GM06990 (cell line): ENCODE results near the gene R3HDM4.

Experiments
- DNase-seq: peaks from one replicate; pipeline ENCODE4 v3.0.0-alpha.2; 2011; ENCODE audit not compliant: insufficient read length; ENCODE audit errors: extremely low read depth
- H3K27me3 ChIP-seq: replicated peaks from 2 replicates; pipeline ENCODE4 v1.6.0; 2011; ENCODE audit warnings: low read length; ENCODE audit not compliant: control insufficient read depth, insufficient read depth
- H3K36me3 ChIP-seq: 2 replicates; pipeline ENCODE4 v1.5.1; 2011; ENCODE audit warnings: low read length; ENCODE audit not compliant: control insufficient read depth, insufficient read depth
- H3K4me3 ChIP-seq: replicated peaks from 2 replicates; pipeline ENCODE4 v1.5.1; 2011; ENCODE audit warnings: low read depth, mild to moderate bottlenecking, control low read depth, low read length
- TF ChIP-seq, protein P1 (sequence below): IDR thresholded peaks from 2 replicates; pipeline ENCODE4 v1.5.1; 2011; ENCODE audit warnings: low read length, control low read depth, mild to moderate bottlenecking, inconsistent platforms; ENCODE audit not compliant: insufficient read depth, poor library complexity, severe bottlenecking

The R3HDM4 gene

DNA sequence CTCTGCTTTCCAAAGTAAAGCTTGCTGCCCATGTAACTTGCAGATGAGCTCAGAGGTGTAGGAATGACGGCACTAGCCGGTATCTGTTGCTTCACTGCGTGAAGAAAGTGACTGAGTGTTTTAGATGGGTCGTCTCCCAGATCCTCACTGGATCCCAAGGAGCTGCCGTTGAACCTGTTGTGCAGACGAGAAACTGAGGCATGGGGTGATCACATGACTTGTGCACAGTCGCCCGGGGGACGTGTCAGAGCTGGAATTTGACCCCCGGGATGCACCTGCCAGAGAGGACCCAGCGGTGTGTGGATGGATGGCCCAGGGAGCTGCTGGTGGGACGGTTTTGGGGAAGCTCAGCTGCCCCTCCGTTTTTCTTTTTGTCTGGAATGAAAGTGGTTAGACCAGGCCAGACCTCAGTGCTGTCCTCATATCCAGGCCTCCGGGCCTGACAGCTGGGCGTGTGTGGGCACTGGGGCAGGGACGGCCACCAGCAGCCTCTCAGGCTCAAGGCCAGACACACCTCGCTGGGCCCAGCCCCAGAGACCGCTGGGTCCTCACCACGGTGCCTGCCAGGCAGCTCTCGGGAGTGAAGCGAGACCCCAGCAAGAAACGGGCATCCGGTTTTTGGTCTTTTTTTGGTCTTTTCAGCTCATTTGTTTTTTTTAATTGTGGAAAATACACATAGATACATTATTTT, 25.4 kb upstream of the R3HDM4 start:
- Histone ChIP-seq H3K27me3 (no peaks in the 10 kb centered on the region), H3K4me3 (no peak overlapping the region), H3K36me3 (peaks cover 37% of the 10 kb centered on the region)
- TF ChIP-seq, protein P1, sequence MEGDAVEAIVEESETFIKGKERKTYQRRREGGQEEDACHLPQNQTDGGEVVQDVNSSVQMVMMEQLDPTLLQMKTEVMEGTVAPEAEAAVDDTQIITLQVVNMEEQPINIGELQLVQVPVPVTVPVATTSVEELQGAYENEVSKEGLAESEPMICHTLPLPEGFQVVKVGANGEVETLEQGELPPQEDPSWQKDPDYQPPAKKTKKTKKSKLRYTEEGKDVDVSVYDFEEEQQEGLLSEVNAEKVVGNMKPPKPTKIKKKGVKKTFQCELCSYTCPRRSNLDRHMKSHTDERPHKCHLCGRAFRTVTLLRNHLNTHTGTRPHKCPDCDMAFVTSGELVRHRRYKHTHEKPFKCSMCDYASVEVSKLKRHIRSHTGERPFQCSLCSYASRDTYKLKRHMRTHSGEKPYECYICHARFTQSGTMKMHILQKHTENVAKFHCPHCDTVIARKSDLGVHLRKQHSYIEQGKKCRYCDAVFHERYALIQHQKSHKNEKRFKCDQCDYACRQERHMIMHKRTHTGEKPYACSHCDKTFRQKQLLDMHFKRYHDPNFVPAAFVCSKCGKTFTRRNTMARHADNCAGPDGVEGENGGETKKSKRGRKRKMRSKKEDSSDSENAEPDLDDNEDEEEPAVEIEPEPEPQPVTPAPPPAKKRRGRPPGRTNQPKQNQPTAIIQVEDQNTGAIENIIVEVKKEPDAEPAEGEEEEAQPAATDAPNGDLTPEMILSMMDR = no peak
- no peak for DNase-seq

DNA sequence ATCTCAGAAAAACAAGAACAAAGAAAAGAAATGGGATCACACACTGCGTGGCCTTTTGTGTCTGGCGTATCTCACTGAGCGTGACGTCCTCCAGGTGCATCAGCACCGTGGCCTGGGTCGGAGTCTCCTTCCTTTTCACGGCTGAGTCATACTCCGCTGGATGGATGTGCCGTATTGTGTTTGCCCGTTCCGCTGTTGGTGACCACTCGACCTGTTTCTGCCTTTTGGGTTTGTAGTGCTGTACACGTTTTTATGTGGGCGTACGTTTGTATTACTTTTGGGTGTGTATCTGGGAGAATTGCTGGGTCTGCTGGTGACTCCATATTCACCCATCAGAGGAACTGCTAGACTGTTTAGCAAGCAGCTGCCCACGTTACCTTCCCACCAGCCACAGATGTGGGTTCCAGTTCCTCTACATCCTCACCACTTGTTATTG, 24.3 kb upstream of the R3HDM4 start:
- Histone ChIP-seq H3K4me3 (no peak overlapping the region), H3K36me3 (peaks cover 36% of the 10 kb centered on the region), H3K27me3 (no peaks in the 10 kb centered on the region)
- TF ChIP-seq, protein P1 = no peak
- no peak for DNase-seq

DNA sequence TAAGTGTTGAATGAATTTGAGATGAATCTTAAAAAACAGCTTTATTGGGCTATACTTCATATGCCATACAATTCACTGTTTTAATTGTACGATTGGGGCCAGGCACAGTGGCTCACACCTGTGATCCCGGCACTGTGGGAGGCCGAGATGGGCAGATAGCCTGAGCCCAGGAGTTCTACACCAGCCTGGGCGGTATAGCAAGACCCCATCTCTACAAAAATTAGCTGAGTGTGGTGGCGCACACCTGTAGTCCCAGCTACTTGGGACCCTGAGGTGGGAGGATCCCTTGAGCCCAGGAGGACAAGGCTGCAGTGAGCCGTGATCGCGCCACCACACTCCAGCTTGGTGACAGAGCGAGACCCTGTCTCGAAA, 23.1 kb upstream of the R3HDM4 start:
- TF ChIP-seq, protein P1 = no peak
- H3K27me3 ChIP-seq = no peaks in the 10 kb centered on the region
- H3K4me3 ChIP-seq = no peak overlapping the region
- H3K36me3 ChIP-seq = peaks cover 34% of the 10 kb centered on the region
- no peak for DNase-seq

DNA sequence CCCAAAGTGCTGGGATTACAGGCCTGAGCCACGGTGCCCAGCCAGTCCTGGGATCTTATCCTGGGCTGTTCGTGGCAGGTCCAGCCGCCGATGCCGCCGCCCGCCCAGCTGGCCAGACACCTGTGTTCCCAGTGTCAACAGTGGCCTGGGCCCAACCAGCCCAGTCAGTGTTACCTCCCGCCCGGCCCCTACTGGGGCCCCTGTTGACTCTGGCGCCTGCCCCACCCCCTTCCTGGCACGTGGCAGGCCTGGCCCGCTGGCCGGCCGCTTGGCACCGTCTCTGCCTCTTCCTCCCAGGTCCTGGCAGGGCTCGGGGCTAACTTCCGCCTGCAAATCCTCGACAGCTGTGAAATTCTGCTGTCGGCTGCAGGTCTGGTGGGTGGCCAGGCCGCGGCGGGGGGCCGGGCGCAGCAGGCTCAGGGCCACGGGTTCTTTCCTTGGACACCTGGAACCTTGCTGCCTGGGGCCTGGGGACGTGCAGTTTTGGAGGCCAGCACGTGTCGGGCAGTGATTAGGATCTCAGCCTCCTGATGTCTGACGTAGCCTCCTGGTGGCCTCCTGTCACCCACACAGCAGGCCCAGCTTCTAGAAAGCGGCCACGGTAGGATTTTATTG, 22.0 kb upstream of the R3HDM4 start:
- peaks cover 36% of the 10 kb centered on the region for H3K36me3 ChIP-seq
- peak; percentile 11 for DNase-seq
- no peak overlapping the region for H3K4me3 ChIP-seq
- TF ChIP-seq, protein P1 = no peak
- H3K27me3 ChIP-seq = no peaks in the 10 kb centered on the region

DNA sequence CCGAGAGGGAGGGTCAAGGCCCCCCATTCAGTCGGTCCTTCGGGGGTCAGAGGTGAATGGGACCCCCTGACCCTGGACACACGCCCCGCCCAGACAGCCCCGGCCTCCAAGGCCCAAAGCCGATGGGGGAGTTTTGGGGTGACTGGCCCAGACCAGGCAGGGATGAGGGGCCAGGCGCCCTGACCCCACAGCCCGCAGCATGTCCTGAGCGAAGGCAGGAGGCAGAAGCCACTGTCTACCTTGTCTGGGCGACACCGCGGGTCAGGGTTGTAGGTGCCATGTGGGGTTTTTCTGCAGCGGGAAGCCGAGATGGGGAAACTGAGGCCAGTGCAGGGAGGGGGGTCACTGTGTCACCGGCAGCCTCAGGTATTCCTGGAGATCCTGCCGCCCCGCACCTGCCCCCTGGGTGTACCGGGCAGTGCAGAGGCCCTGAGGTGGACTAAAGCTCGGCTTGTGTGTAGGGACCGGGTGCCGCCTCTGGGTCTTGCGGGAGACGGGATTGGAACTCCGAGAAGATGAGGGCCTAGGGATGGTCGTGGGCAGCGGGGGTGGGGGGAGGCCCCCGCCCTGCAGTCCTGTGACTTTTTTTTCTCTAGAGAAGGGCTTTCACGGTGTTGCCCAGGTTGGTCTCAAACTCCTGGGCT, 21.3 kb upstream of the R3HDM4 start:
- peak; percentile 12 for DNase-seq
- Histone ChIP-seq H3K36me3 (peaks cover 36% of the 10 kb centered on the region), H3K27me3 (no peaks in the 10 kb centered on the region), H3K4me3 (no peak overlapping the region)
- TF ChIP-seq, protein P1 = no peak
